G401 (cell line): ENCODE measurements around the gene SPRED2. TPM values are rescaled to one million over a fixed set of nuclear protein-coding genes. Genes with fewer than 3 reads are reported as not detected.
"Not testable (repeated sequence)": the region's sequence is repeated elsewhere in the genome, so short reads cannot be mapped to it uniquely, and the experiment has no call there.

ENCODE experiments used
- DNase-seq: peaks from one replicate; pipeline ENCODE4 v3.0.0-alpha.2; 2015; ENCODE audit warnings: low spot score
- in situ Hi-C: cut with HindIII; loops from 2 replicates; pipeline ENCODE4 v1.10.0; 2016; ENCODE audit warnings: low sequenced_read_pairs, mixed read lengths
- total RNA-seq: library from RNA; depleted of rRNA; stranded (reverse); fragments of >200 nt; shearing (Covaris generic); gene quantifications from 2 replicates; pipeline ENCODE4 v1.2.3, GENCODE V29; 2014

Gene SPRED2
- total RNA-seq, 1 experiment from 2014 or later: 7.5 TPM

DNA sequence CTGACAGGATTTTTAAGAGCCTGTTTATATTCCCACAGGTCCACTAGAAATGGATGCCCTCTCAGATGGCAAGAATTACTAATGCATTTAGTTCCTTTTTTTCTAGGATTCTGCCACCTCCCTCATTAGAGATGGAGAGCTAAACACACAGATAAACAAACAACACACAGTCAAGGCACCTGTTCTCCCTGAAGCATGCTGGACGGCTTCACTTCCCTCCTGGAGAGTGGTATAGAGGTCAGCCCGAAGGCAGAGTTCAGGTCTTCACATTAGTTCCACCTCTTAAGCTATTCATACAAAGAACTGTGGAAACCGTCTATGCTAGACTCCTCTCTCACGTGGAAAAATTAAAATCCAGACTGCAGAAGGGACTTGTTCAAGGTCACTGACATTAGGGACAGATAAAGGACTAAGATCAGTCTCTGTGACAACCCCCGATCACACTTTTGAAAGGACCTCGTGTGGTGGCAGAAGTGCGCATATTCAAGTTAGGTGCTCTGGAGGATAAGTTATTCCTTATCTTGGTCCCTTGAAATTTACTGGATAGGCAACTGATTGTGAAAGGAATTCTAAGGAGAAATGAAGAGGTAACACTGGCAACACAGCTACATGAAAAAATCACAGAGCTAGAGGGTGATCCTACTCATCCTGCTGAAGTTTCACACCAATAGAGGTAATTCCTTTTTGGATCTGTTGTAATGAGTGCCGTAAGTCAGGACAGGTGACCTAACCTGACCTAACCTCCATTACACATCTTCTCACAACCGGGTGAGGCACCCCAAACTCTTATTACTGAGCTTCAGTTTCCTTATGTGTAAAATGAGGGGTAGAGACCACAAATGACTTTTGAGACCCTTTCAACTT, 75.1 kb downstream of the SPRED2 start:
- DNase-seq: no peak
- in situ Hi-C loops: no loop called here

DNA sequence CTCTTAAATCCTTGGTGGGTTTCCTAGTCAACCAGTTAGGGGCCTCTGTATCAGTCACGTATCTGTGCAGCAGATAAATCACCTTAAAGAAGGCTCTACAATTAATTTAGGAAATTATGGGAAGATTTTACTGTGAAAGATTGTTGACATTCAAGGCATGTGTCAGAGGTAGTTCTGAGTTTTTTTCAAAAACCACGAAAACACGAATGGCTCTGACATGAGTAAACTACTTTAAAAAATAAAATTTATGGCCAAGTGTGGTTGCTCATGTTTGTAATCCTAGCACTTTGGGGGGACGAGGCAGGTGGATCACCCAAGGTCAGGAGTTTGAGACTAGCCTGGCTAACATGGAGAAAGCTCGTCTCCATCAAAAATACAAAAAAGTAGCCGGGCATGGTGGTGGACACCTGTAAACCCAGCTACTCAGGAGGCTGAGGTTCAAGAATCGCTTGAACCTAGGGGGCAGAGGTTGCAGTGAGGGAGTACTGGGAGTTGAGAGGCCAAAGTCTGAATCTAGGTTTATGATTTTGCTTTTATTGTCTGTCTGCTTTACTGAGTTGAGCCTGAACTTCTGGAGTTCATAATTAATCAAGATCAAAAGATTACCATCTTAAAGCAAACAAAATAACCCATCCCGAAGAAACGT, 77.1 kb downstream of the SPRED2 start:
- no peak for DNase-seq
- in situ Hi-C loops: no loop called here

DNA sequence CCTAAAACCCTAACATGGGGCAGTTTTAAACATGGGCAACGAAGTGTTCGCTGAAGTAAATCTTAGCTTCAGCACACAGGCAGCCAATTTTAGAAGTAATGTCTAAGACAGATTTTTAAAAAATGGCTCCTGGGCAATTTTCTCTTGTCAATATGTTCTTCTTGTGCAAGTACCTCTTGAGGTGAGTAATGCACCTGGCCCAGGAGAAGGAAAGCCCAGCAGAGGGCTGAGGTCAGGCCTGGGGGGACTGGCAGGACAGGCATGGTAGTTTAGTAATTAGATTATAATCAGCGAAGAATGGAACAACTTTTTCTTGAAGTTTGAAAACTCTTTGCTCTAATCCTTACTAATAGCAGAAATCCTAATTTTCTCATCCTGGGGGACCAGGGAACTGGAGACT, 77.6 kb downstream of the SPRED2 start:
- no peak for DNase-seq
- in situ Hi-C loops: no loop called here

DNA sequence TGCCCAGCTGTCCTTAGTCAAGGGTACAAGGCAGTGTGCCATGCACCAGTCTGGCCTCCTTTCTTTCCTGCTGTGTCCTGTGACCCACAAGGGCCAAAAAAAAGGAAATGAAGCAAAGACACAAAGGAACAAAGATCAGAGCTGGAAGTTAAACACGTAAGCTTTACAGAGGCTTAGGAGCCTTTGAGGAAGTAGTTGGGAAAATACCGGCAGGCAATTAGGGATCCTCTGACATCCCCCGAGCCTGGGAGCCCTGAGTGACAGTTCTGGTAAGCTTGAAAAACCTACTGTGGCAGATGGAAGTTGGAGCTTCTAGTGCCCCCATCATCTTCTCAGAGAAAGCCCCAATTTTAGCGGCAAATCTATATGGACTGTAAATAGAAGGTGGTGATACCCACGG, 78.5 kb downstream of the SPRED2 start:
- in situ Hi-C loops: no loop called here
- no peak for DNase-seq

DNA sequence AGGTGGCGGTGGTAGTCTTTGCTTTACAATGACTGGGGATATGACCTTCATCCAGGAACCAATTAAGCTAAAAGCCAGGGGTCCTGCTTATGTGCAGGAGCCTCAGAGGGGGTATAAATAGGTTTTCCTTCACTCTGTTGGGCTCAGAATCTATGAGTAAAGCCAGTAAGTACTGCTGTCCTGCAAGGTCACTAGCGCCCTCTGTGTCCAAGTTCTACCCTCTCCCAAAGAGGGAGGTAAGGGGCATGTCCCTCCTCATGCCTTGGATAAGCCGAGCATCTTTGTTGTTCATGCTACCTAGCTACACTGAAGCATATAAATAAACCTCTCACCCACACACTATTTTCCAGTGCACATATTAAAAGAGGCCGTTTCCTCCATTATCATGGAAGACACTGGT, 79.4 kb downstream of the SPRED2 start:
- in situ Hi-C loops: no loop called here
- no peak for DNase-seq

DNA sequence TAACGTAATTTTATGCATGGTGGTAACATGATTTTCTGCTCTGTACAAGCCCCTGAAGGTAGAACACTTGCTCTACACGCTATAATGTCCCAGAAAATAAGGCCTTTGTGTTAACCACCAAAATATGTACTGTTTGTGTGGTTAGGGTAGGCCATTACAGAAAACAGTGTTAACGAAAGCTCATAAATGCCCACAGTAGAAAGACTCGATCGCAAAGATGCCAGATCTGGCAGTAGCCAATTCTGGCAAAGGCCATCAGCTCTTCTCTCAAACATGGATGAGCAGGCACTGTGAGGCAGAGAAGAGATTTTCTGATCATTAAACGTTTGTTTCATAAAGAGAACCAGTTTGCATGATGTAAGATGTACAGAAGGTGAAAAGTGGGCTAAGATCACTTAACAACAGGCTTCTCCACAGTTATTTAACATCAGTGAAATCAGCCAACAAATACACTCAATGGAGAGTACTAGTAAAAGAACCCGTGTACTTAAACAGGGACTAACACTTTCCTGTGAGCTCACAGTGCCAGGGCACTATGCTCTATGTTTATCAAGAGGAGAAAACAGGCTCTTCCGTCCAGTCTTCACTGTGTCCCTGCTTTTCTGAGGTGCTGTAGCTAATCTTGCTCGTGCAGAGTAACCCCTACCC, 80.3 kb downstream of the SPRED2 start:
- in situ Hi-C loops: no loop called here
- DNase-seq: peak; percentile 62

DNA sequence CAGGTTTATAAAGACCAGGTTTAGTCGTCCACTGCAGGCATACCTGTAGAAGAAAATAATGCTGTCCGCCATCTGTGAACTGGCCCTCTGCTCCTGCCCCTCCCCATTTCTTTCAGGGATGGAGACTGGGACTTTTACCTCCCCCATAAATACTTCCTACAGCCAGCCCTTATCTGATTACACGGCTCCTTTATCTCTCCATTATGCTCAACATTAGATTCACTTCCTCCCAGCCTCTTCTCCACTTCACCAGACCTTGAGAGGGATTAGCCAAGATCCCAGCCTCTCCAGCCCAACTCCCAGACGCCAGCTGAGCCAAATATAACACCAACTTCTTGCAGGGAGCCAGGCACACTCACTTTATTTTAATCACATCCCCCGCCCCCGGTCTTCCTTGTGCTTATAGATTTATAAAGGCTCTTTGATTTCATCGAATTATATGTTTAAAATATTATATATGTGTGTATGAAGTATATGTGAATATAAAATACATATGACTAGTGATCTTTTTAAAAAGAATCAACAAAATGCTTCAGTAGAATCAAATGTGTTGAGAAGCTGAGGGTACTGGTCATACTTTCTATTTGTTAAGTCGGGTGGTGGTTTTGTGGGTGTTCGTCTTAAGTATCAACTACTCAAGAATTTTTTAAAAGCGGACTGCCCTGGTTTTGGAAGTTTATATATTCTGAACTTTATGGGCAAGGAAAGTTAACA, 81.0 kb downstream of the SPRED2 start:
- in situ Hi-C loops: no loop called here
- no peak for DNase-seq

DNA sequence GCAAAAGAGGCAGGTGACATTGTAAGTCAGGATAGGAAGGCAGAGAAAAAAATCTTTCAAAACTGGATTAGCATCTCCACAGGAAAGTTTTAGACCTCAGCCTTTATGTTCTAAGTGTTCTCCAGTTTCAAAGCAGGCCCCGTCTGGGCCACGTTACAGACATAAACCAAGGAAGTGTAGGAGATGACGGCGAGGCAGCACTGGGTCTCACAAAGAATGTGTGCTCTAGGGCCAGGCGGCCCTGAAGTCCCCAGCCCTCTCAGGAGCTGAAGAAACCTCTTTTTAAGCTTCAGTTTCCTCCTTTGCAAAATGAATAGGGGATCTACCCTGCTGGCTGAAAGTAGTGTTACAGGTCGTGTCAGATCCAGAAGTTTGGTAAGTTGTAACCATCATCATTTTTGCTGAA, 81.7 kb downstream of the SPRED2 start:
- no peak for DNase-seq
- in situ Hi-C loops: no loop called here

DNA sequence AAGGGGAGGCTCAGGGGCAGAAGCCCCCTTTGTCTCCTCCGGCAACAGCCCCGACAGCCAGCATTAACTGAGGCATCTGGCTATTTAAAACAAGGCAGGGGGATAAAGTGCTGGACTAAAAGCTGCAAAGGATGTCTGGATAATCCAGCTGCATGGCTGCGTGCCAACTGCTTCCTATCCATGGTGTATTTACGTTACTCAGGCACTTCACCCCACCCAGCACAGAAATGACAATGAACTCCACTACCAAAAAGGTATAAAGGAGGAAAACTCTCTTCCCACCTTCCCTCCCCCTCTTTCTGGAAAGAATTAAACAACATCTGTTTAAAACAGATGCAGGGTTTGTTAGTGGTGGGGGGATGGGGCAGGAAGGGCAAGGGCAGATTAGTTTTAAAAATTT, 82.5 kb downstream of the SPRED2 start:
- in situ Hi-C loops: no loop called here
- DNase-seq: no peak

DNA sequence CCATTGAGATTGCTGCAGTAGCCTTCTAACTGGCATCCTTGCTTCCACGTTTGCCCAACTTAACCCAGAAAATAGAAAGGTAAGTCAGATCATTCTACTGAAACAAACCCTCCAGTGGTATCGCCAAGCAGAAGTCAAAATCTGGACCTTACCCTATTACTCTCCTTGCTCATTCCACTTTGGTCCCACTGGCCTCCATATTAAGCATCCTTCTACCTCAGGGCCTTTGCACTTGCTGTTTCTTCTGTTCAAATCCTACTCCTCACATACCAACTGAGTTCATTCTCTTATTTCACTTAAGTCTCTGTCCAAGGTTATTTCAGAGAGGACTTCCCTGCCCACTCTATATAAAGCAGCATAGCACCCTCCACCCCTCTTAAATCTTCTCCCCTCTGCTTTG, 84.5 kb downstream of the SPRED2 start:
- in situ Hi-C loops: no loop called here
- no peak for DNase-seq

DNA sequence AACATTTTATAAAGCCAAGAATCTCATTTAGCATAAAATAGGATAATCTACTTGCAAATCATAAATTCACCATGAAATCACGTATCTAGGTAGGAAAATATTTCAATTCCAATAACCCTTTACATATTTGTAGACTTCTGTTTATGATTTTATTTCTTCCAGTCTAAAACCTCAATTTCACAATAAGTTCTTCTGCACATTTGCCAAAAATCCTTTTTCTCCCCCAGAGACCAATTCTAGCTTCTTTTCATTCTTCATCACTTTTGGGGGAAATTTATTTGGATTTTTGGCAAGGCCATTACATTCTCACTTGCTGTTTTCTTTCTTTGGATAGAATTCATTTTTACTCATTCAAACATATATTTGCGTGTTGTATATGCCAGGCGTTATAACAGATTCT, 86.8 kb downstream of the SPRED2 start:
- no peak for DNase-seq
- in situ Hi-C loops: no loop called here

DNA sequence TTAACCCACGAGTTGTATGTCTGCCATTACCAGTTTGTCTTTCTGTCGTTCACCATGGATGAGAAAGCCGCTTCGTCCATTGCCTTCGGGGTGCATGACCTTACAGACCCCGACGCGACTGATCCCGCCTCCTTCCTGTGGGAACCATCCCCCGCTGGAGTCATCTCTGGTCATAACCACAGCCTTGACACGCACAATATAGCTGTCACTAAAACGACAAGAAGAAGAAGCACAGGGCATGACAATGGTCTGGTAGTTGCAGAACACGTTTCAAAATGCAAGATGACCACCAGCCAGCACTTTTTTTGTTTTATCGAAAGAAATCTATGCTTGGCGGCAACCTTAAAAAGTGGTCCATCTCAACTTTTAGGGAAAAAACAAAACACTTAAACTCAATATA, 87.7 kb downstream of the SPRED2 start:
- DNase-seq: no peak
- in situ Hi-C loops: no loop called here

DNA sequence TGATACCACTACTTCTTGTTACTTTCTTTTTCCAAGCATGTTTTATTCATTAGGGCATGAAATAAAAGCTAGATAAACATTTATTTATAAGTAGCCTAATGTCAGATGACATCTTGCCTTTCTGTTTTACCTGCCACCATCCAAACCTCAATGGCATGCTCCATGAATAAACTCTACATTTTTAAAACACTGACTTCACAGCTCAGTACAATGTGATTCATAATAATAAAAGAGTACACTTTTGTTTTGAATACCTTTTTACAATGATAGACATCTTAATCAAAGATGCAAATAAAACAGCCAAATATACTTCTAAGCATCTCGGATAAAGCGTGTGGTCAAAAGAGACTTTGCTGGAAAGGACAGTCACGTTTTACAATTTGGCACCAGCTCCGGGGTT, 88.2 kb downstream of the SPRED2 start:
- in situ Hi-C loops: no loop called here
- no peak for DNase-seq

DNA sequence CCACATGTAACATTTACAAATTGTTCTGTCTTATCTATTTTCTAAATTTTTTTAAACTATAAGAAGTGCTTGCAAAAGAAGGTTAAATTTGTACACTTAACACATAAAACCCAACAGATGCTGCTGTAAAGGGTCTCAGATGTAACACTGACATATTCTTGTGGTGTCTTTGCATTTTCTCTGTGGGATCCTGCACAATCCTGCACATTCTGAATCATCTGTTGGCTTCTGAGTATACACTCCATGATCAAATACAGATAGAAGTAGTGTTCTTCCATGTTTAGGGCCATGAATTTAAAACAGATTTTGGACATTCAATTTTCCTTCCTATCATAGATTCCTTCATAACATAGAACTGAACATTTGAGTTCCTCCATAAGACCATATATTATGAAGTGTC, 89.0 kb downstream of the SPRED2 start:
- in situ Hi-C loops: no loop called here
- no peak for DNase-seq

DNA sequence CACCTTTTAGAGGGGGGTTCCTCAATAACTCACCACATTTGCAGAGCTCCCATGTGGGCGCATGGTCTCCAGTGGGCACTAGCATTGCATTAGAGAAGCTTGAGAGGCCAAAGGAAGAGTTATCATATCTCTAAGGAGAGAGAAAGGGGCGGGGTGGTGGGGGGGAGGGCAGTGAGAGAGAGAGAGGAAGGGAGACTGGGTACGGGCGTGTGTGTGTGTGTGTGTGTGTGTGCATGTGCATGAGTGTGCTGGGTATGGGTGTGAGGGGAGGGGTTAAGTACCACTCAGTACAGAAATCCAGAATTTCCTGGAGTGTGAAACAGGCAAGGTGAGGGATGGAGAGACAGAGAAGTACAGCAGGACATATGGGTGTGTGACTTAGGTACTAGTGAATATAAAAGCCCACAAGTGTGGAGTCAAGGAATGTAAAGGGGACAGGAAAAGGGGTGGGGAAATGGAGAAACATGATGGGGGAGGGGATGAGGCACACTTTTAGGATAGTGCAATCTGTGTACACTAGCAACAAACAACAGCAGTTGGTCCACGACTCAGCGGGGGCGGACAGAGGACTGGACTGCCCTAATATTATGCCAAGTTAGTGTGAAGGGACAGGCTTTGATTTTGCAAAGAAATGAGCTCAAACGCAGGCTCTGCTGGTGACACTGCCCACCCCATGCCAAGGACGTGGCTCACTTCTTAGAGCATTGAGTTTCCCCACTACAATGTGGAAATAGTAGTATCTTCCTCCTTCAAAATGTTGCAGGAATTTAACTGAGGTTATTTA, 91.3 kb downstream of the SPRED2 start:
- no peak for DNase-seq
- in situ Hi-C loops: no loop called here

DNA sequence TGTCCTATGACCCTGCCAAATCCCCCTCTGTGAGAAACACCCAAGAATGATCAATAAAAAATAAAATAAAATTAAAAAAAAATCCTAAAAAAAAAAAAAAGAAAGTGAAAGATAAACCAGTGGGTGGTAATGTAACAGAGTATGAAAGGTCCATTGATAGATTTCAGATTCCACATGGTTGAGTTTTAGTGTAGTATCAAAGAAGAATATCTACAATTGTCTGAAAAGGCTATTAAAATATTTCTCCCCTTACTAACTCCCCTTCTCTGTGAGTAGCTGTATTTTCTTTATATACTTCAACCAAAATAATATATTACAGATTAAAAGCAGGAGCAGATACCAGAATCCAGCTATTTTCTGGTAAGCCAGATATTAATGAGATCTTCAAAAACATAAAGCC, 92.8 kb downstream of the SPRED2 start:
- no peak for DNase-seq

DNA sequence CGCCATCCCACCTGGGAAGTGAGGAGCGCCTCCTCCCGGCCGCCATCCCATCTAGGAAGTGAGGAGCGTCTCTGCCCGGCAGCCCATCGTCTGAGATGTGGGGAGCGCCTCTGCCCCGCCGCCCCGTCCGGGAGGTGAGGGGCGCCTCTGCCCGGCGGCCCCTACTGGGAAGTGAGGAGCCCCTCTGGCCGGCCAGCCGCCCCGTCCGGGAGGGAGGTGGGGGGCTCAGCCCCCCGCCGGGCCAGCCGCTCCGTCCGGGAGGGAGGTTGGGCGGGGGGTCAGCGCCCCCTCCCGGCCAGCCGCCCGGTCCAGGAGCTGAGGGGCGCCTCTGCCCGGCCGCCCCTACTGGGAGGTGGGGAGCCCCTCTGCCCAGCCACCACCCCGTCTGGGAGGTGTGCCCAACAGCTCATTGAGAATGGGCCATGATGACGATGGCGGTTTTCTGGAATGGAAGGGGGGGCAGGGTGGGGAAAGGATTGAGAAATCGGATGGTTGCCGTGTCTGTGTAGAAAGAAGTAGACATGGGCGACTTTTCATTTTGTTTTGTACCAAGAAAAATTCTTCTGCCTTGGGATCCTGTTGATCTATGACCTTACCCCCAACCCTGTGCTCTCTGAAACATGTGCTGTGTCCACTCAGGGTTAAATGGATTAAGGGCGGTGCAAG, 93.4 kb downstream of the SPRED2 start:
- in situ Hi-C loops, DNase-seq: not testable (repeated sequence)

More for the DNA sequence above, 92.8 kb downstream of the SPRED2 start:
- in situ Hi-C loops: no loop called here

DNA sequence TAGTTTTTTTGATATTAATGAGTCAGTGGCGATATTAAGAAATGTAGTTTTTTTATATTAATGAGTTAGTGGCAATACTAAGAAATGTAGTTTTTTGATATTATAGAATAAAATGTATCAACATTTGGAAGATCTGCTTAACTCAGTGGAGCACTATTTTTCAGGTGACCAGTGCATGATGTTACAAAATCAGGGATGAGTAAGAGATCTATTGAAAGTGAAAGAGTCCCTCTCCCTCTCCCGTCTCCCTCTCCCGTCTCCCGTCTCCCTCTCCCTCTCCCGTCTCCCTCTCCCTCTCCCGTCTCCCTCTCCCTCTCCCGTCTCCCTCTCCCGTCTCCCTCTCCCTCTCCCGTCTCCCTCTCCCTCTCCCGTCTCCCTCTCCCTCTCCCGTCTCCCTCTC, 94.5 kb downstream of the SPRED2 start:
- DNase-seq, in situ Hi-C loops: not testable (repeated sequence)

DNA sequence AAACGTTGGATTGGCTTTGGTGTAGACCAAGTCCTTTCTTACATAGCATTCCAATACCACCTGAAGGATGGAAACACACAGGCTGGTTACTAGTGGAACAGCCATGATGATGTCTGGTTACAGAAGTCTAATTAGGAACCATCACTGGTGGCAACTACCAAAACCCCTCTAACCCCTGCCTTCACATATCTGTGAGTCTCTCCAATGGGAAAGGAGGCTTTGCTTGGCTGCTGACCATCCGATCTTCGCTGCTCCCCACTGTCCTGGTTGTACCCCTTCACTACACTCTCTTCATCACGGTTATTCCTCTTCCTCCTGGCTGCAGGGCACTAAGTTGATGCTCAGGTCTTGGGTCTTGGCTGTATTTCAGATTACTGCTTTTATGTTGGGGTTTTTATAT, 97.7 kb downstream of the SPRED2 start:
- in situ Hi-C loops: no loop called here
- DNase-seq: no peak
